ENCODE data around the gene PIRT. TPM values are rescaled to one million over a fixed set of nuclear protein-coding genes. Genes with fewer than 3 reads are reported as not detected.

Gene PIRT
- total and polyA plus RNA-seq, 2 donors (not counting 1 experiment from before 2014, with no cell fraction given), result not detected

- POLR2A ChIA-PET, result no interaction called here
Observed at GRCh38 chr17:10879190-10879836, 41.4 kb upstream of the PIRT start.

More at GRCh38 chr17:10879190-10879836, 41.4 kb upstream of the PIRT start:
- Histone ChIP-seq H2AFZ (ENCODE audit: insufficient read depth, low read depth, low read length, poor library complexity, severe bottlenecking) (no peak overlapping the region), H3K4me1 (ENCODE audit: control insufficient read depth in 2 of 2, insufficient read depth in 2 of 2, low read length in 2 of 2) (no peaks in the 10 kb centered on the region), H3K27ac (ENCODE audit: low read length in 2 of 2) (no peak overlapping the region), H3K4me3 (ENCODE audit: control extremely low read depth in 1 of 5, extremely low read depth in 1 of 5, insufficient read depth in 1 of 5, low read depth in 2 of 5, low read length in 4 of 5) (no peak overlapping the region), H3K79me2 (ENCODE audit: control insufficient read depth, insufficient read depth, low read length) (no peaks in the 10 kb centered on the region), H3K9ac (ENCODE audit: low read length) (no peak overlapping the region), H3K9me3 (ENCODE audit: control extremely low read depth in 1 of 3, control insufficient read depth in 2 of 3, insufficient read depth in 1 of 3, low read length in 2 of 3) (no peaks in the 10 kb centered on the region), H4K20me1 (ENCODE audit: control insufficient read depth, insufficient read depth, low read length, poor library complexity, severe bottlenecking) (no peaks in the 10 kb centered on the region), H3K36me3 (replicated peaks in 1 of 2; ENCODE audit: control extremely low read depth in 1 of 2, control insufficient read depth in 1 of 2, extremely low read depth in 1 of 2, insufficient read depth in 2 of 2, low read length in 1 of 2) (no peaks in the 10 kb centered on the region), H3K4me2 (replicated peaks; ENCODE audit: low read depth, low read length, poor library complexity, severe bottlenecking) (no peak overlapping the region), H3K27me3 (replicated peaks in 1 of 4; ENCODE audit: control extremely low read depth in 1 of 4, control insufficient read depth in 3 of 4, insufficient read depth in 4 of 4, low read length in 3 of 4) (peaks cover 0 to 3% (median 1%) of the 10 kb centered on the region in 4 experiments)
- ATAC-seq (ENCODE audit: low read depth) (no peak), DNase-seq (no peak)
- TF ChIP-seq EZH2 (IDR thresholded peaks at IDR 0.05; ENCODE audit: borderline replicate concordance, insufficient read depth, low read depth, low read length, poor library complexity, severe bottlenecking) (no peak), CTCF (IDR thresholded peaks at IDR 0.05) (no peak)
- no peak overlapping the region for H3K27ac Mint-ChIP-seq
- CTCF ChIA-PET, result interaction anchor here (1.3 to 1.6 kb wide), 2 partner anchors 17 to 1056 kb away, joined by 3 to 4 read pairs; no protein-coding TSS in a partner anchor
- intact Hi-C loops (cut with micrococcal nuclease), result loop anchor here (5.0 kb wide), 2 partner anchors 763 to 1108 kb away; no protein-coding TSS in a partner anchor
- H3K27me3 Mint-ChIP-seq, result peaks cover 10% of the 10 kb centered on the region
- H3K4me1 Mint-ChIP-seq, result no peaks in the 10 kb centered on the region
- 13% methylated on average over 3 of the region's 9 CpGs for WGBS (ENCODE audit: insufficient coverage)
- no peak overlapping the region for H3K4me3 Mint-ChIP-seq
- H3K9me3 Mint-ChIP-seq (ENCODE audit: insufficient read depth), result no peaks in the 10 kb centered on the region

Data from B cell (primary cell).